Bronchial smooth muscle cell (primary cell): Measurements from ENCODE around the gene SEPTIN10. TPM values are rescaled to one million over a fixed set of nuclear protein-coding genes. Genes with fewer than 3 reads are reported as not detected.

Source experiments
- total RNA-seq: library from RNA; depleted of rRNA; stranded (reverse); fragments of >200 nt; gene quantifications from 2 replicates; pipeline ENCODE4 v1.2.1, GENCODE V29; 2014

The SEPTIN10 gene
- 101 and 119 TPM in 2 replicates for total RNA-seq

GRCh38 chr2:109613922-109614714, at the start of gene SEPTIN10, which contains the start of gene SOWAHC:
Gene SEPTIN10 (minus strand): TSS chr2:109613966. CDS start chr2:109613827, 139 bp downstream.
Gene SOWAHC (plus strand): TSS chr2:109614364. CDS start chr2:109614490, 126 bp downstream.

Other genes starting within 250 kb of the SEPTIN10 start
- gene SOWAHC, start 398 bp upstream of the SEPTIN10 start, total RNA-seq: 5.0 and 7.7 TPM in 2 replicates
- 12.5 and 18.8 TPM in 2 replicates for gene RGPD5, start 180.3 kb upstream of the SEPTIN10 start, total RNA-seq